ENCODE data around the gene ATP1B3. TPM values are rescaled to one million over a fixed set of nuclear protein-coding genes. Genes with fewer than 3 reads are reported as not detected.

ATP1B3 gene
- total RNA-seq, 1 experiment from 2014 or later, result 155 TPM

DNA sequence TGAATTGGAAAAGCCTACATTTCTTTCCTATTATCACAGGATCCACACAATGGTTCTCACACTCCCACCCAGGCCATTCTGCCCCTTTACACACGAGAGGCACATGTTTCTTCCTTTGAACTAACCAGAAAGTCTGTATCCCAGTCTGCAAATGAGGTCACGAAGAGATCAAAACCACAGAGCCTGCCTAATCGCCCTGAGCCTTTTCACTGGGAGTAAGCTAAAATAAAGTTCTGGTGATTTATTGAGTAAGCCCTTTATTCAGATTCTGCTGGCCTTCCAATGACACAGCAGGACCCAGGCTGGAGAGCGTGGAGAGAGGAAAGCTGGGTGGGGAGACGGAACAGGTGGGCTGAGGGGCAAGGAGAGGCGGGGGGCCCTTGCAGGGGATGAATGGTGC lies 78.7 kb downstream of the ATP1B3 start:
- H3K4me3 ChIP-seq (ENCODE audit: low read depth, low read length), result no peak overlapping the region
- intact Hi-C loops (cut with micrococcal nuclease; ENCODE audit: unreplicated experiment), result no loop called here
- Mint-ChIP-seq H3K36me3 (ENCODE audit: insufficient read depth, unreplicated experiment) (no peaks in the 10 kb centered on the region), H3K9me3 (ENCODE audit: unreplicated experiment) (no peaks in the 10 kb centered on the region), H3K4me1 (ENCODE audit: low read depth, unreplicated experiment) (no peaks in the 10 kb centered on the region), H3K27me3 (ENCODE audit: insufficient read depth, unreplicated experiment) (no peaks in the 10 kb centered on the region), H3K27ac (ENCODE audit: unreplicated experiment) (no peak overlapping the region), H3K4me3 (ENCODE audit: unreplicated experiment) (no peak overlapping the region)
- H3K27me3 ChIP-seq (replicated peaks; ENCODE audit: control insufficient read depth, insufficient read depth, low read length), result no peaks in the 10 kb centered on the region
- CTCF ChIA-PET, result no interaction called here
- H3K9me3 ChIP-seq, result no peaks in the 10 kb centered on the region
- TF ChIP-seq, protein P1, sequence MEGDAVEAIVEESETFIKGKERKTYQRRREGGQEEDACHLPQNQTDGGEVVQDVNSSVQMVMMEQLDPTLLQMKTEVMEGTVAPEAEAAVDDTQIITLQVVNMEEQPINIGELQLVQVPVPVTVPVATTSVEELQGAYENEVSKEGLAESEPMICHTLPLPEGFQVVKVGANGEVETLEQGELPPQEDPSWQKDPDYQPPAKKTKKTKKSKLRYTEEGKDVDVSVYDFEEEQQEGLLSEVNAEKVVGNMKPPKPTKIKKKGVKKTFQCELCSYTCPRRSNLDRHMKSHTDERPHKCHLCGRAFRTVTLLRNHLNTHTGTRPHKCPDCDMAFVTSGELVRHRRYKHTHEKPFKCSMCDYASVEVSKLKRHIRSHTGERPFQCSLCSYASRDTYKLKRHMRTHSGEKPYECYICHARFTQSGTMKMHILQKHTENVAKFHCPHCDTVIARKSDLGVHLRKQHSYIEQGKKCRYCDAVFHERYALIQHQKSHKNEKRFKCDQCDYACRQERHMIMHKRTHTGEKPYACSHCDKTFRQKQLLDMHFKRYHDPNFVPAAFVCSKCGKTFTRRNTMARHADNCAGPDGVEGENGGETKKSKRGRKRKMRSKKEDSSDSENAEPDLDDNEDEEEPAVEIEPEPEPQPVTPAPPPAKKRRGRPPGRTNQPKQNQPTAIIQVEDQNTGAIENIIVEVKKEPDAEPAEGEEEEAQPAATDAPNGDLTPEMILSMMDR (IDR thresholded peaks at IDR 0.05; ENCODE audit: insufficient read depth in 1 of 2, low read depth in 1 of 2, low read length in 1 of 2, severe bottlenecking in 1 of 2, unreplicated experiment in 1 of 2), result no peak
- POLR2A ChIA-PET, result no interaction called here
- no peaks in the 10 kb centered on the region for H3K4me1 ChIP-seq
- no peaks in the 10 kb centered on the region for H3K36me3 ChIP-seq (ENCODE audit: control insufficient read depth, insufficient read depth, low read length)
- DNase-seq, result no peak
- BruUV-seq (replicated peaks), result no TSS peak

DNA sequence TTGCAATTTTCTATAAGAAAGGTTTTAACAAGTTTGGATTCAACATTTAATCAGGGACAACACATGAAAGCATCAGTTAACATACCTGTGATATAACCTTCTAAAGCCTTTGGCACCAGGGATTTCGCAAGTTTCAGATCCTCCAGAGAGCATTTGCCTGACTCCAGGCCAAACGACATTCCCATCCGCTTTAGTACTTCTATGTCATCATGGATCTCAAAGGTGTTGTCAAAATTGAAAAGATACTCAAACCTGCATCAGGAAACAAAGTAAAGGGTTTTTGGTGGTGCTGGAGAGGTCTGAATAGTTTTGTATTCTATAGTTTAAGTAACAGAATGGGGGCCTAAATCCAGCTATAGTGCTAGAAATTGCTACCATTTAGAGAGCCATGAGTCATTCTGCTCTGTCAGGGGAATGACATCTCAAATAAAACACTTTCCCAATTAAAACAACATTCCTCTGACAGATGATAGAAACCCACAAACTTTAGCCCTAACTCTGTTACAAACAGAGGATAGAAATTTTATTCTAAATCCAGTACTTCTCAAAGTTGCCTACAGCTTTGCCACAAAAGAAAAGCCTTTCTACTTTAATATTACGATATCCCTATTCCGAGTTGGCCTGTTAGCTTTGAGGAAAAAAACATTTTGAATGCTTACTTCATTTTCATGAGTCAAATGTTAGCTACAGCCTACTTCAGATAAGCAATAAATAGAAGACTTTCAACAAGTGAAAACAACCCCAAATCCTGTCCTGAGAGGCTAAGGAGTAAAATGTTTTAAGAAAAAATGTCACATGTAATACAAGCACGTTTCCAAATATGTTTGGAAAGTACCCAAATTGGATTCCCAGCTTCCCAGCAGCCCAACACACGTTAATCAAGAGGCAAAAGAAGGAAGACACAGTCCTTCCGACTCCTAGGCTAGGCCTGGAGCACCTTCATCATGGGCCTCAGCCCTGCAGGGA lies 83.4 kb downstream of the ATP1B3 start:
- Mint-ChIP-seq H3K27me3 (ENCODE audit: insufficient read depth, unreplicated experiment) (no peaks in the 10 kb centered on the region), H3K9me3 (ENCODE audit: unreplicated experiment) (no peaks in the 10 kb centered on the region), H3K27ac (ENCODE audit: unreplicated experiment) (no peak overlapping the region), H3K4me3 (ENCODE audit: unreplicated experiment) (no peak overlapping the region), H3K4me1 (ENCODE audit: low read depth, unreplicated experiment) (no peaks in the 10 kb centered on the region), H3K36me3 (ENCODE audit: insufficient read depth, unreplicated experiment) (peaks cover 6% of the 10 kb centered on the region)
- H3K4me3 ChIP-seq (ENCODE audit: low read depth, low read length), result no peak overlapping the region
- no peaks in the 10 kb centered on the region for H3K27me3 ChIP-seq (replicated peaks; ENCODE audit: control insufficient read depth, insufficient read depth, low read length)
- H3K4me1 ChIP-seq, result no peaks in the 10 kb centered on the region
- H3K36me3 ChIP-seq (ENCODE audit: control insufficient read depth, insufficient read depth, low read length), result no peaks in the 10 kb centered on the region; the same call in 1 of the 2 replicates
- ChIA-PET POLR2A (no interaction called here), CTCF (interaction anchor here (0.6 to 1.2 kb wide), 2 partner anchors 84 to 258 kb away, joined by 3 to 5 read pairs; no protein-coding TSS in a partner anchor)
- no peaks in the 10 kb centered on the region for H3K9me3 ChIP-seq
- DNase-seq, result no peak
- intact Hi-C loops (cut with micrococcal nuclease; ENCODE audit: unreplicated experiment), result no loop called here
- BruUV-seq (replicated peaks), result no TSS peak
- TF ChIP-seq, protein P1 (IDR thresholded peaks at IDR 0.05; ENCODE audit: insufficient read depth in 1 of 2, low read depth in 1 of 2, low read length in 1 of 2, severe bottlenecking in 1 of 2, unreplicated experiment in 1 of 2), result no peak

DNA sequence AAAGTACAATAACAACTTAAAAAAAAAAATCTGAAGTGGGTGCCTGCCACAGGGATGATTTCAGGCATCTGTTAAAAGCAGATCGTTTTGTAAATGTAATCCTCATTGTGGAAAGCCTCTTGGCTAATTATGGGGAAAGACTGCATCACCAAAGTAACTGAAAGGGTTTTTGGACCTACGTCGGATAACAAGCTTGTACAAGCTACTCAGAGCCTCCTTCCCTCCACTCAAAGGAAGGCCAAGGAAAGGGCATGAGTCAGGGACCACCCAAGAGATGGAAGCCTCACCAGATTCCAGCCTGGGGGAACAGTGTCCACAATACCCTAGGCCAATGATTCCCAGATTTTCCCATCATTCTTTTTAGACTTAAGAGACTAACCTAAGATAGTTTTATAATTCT lies 84.3 kb downstream of the ATP1B3 start:
- H3K27ac Mint-ChIP-seq (ENCODE audit: unreplicated experiment), result no peak overlapping the region
- H3K4me3 ChIP-seq (ENCODE audit: low read depth, low read length), result no peak overlapping the region
- TF ChIP-seq, protein P1 (IDR thresholded peaks at IDR 0.05; ENCODE audit: insufficient read depth in 1 of 2, low read depth in 1 of 2, low read length in 1 of 2, severe bottlenecking in 1 of 2, unreplicated experiment in 1 of 2), result no peak
- H3K9me3 ChIP-seq, result no peaks in the 10 kb centered on the region
- no peaks in the 10 kb centered on the region; the same call in 1 of the 2 replicates for H3K36me3 ChIP-seq (ENCODE audit: control insufficient read depth, insufficient read depth, low read length)
- peaks cover 6% of the 10 kb centered on the region for H3K36me3 Mint-ChIP-seq (ENCODE audit: insufficient read depth, unreplicated experiment)
- POLR2A ChIA-PET, result no interaction called here
- no peaks in the 10 kb centered on the region for H3K9me3 Mint-ChIP-seq (ENCODE audit: unreplicated experiment)
- no peaks in the 10 kb centered on the region for H3K4me1 Mint-ChIP-seq (ENCODE audit: low read depth, unreplicated experiment)
- H3K4me3 Mint-ChIP-seq (ENCODE audit: unreplicated experiment), result no peak overlapping the region
- no peaks in the 10 kb centered on the region for H3K27me3 Mint-ChIP-seq (ENCODE audit: insufficient read depth, unreplicated experiment)
- no peak for DNase-seq
- H3K27me3 ChIP-seq (replicated peaks; ENCODE audit: control insufficient read depth, insufficient read depth, low read length), result no peaks in the 10 kb centered on the region
- intact Hi-C loops (cut with micrococcal nuclease; ENCODE audit: unreplicated experiment), result no loop called here
- CTCF ChIA-PET, result interaction anchor here (1.2 kb wide), 1 partner anchor 85 kb away, joined by 3 read pairs; no protein-coding TSS in a partner anchor
- BruUV-seq (replicated peaks), result no TSS peak
- H3K4me1 ChIP-seq, result no peaks in the 10 kb centered on the region

Data from Caco-2 (cell line).